Colonic mucosa (tissue), 4 donors: ENCODE results near the gene TMEM38A. TPM values are rescaled to one million over a fixed set of nuclear protein-coding genes. Genes with fewer than 3 reads are reported as not detected.

Experiments used
- DNase-seq: peaks from one replicate; pipeline ENCODE4 v3.0.0-alpha.2; 2020
- H3K27ac ChIP-seq: fragments of 200-600 bp; one replicate; pipeline ENCODE4 v1.8.0; 2021
- H3K27me3 ChIP-seq: fragments of 200-600 bp; one replicate; pipeline ENCODE4 v1.8.0; 2021
- H3K36me3 ChIP-seq: fragments of 200-600 bp; one replicate; pipeline ENCODE4 v1.8.0; 2021
- H3K4me1 ChIP-seq: fragments of 200-600 bp; one replicate; pipeline ENCODE4 v1.8.0; 2021; ENCODE audit warnings: mild to moderate bottlenecking
- H3K4me3 ChIP-seq: fragments of 200-600 bp; one replicate; pipeline ENCODE4 v1.8.0; 2021
- H3K9ac ChIP-seq, 2 donors: one replicate each; pipeline ENCODE4 v1.7.0; 2013; ENCODE audit warnings: control low read depth in 2 of 2, low read depth in 2 of 2, low read length in 2 of 2
- H3K9me3 ChIP-seq: fragments of 200-600 bp; one replicate; pipeline ENCODE4 v1.8.0; 2021
- CTCF ChIP-seq: fragments of 200-600 bp; IDR thresholded peaks from one replicate; pipeline ENCODE4 v1.8.0; 2022; ENCODE audit warnings: antibody characterized with exemption, mild to moderate bottlenecking
- intact Hi-C: fragments of 100-400 bp; cut with DNase I; formaldehyde crosslinking; loops from one replicate; pipeline ENCODE4 v1.14.1; 2022
- total RNA-seq, 2 donors: library from RNA; stranded (reverse); fragmentation: NEBNext Ultra II Directional in 1 of 2; extraction: Animal tissue kit (Norgen Biotek cat#: 25700) in 1 of 2; gene quantifications; one replicate each; pipeline ENCODE4 v1.2.1, GENCODE V29; 2021
- donor health status: healthy.
- donor health status: DM: no; HTN: no; CAD: no.
- donor health status: DM: no; HTN: no; CAD: no.

The TMEM38A gene
- total RNA-seq: 1 to 10 TPM; 4.2 to 4.4 TPM

- Histone ChIP-seq H3K36me3 (peaks cover 9% of the 10 kb centered on the region), H3K9me3 (no peaks in the 10 kb centered on the region), H3K4me3 (peak within 1 kb of the TSS; percentile 67), H3K27ac (peak within 1 kb of the TSS; percentile 93), H3K4me1 (peaks cover 10% of the 10 kb centered on the region), H3K27me3 (no peaks in the 10 kb centered on the region), H3K9ac (peak within 1 kb of the TSS; percentile 89 to 93)
- DNase-seq: peak; percentile 58
- intact Hi-C loops: no loop called here
- TF ChIP-seq CTCF: no peak
These were observed at the start of gene TMEM38A for GRCh38 chr19:16660763-16661479. TSS of gene TMEM38A (plus strand) at chr19:16661139. CDS start at chr19:16661218, 79 bp downstream.

- DNase-seq: no peak
- H3K9ac ChIP-seq: no peak overlapping the region
- H3K27me3 ChIP-seq: no peaks in the 10 kb centered on the region
- no peak for TF ChIP-seq CTCF
- H3K36me3 ChIP-seq: no peaks in the 10 kb centered on the region
- no peak overlapping the region for H3K4me3 ChIP-seq
- H3K9me3 ChIP-seq: no peaks in the 10 kb centered on the region
- intact Hi-C loops: no loop called here
- no peak overlapping the region for H3K27ac ChIP-seq
- H3K4me1 ChIP-seq: peaks cover 3% of the 10 kb centered on the region
These were observed 48.3 kb upstream of the TMEM38A start for GRCh38 chr19:16612636-16613035.

- intact Hi-C loops: no loop called here
- Histone ChIP-seq H3K9me3 (no peaks in the 10 kb centered on the region), H3K4me1 (peaks cover 3% of the 10 kb centered on the region), H3K27ac (no peak overlapping the region), H3K27me3 (no peaks in the 10 kb centered on the region), H3K4me3 (no peak overlapping the region), H3K9ac (no peak overlapping the region), H3K36me3 (no peaks in the 10 kb centered on the region)
- DNase-seq: no peak
- no peak for TF ChIP-seq CTCF
These were observed 47.1 kb upstream of the TMEM38A start for GRCh38 chr19:16613841-16614240.

- Histone ChIP-seq H3K27ac (no peak overlapping the region), H3K9ac (no peak overlapping the region), H3K9me3 (no peaks in the 10 kb centered on the region), H3K4me3 (no peak overlapping the region), H3K27me3 (no peaks in the 10 kb centered on the region), H3K4me1 (peaks cover 2% of the 10 kb centered on the region), H3K36me3 (no peaks in the 10 kb centered on the region)
- intact Hi-C loops: no loop called here
- TF ChIP-seq CTCF: no peak
- no peak for DNase-seq
These were observed 46.0 kb upstream of the TMEM38A start for GRCh38 chr19:16614941-16615340.

GRCh38 chr19:16615808-16616207, 45.1 kb upstream of the TMEM38A start:
- intact Hi-C loops: no loop called here
- Histone ChIP-seq H3K27me3 (no peaks in the 10 kb centered on the region), H3K4me3 (no peak overlapping the region), H3K4me1 (no peaks in the 10 kb centered on the region), H3K9me3 (no peaks in the 10 kb centered on the region), H3K36me3 (no peaks in the 10 kb centered on the region), H3K27ac (no peak overlapping the region), H3K9ac (no peak overlapping the region)
- no peak for TF ChIP-seq CTCF
- no peak for DNase-seq
